Neutrophil (primary cell): Measurements from ENCODE around the gene PUSL1.
"Not testable (repeated sequence)": the region's sequence is repeated elsewhere in the genome, so short reads cannot be mapped to it uniquely, and the experiment has no call there.

Source experiments
- H3K27ac ChIP-seq: fragments of 200-600 bp; sonication (generic); 2 replicates; pipeline ENCODE4 v1.5.1; 2016; ENCODE audit warnings: mild to moderate bottlenecking, moderate library complexity
- H3K27me3 ChIP-seq: fragments of 200-600 bp; sonication (generic); 2 replicates; pipeline ENCODE4 v1.6.0; 2016; ENCODE audit warnings: mild to moderate bottlenecking
- H3K36me3 ChIP-seq: fragments of 200-600 bp; sonication (generic); 2 replicates; pipeline ENCODE4 v1.5.1; 2017
- H3K4me1 ChIP-seq, 2 experiments: fragments of 200-600 bp in 1 of 2; sonication (generic) in 1 of 2; 1 replicate in 1 of 2; 2 replicates in 1 of 2; pipeline versions ENCODE4 v1.5.1 to v1.6.1; 2013 to 2016; ENCODE audit warnings: low read depth in 1 of 2, low read length in 1 of 2, mild to moderate bottlenecking in 1 of 2, moderate library complexity in 1 of 2; ENCODE audit not compliant: control insufficient read depth in 1 of 2, insufficient read depth in 1 of 2
- H3K4me3 ChIP-seq, 2 experiments: fragments of 200-600 bp in 1 of 2; sonication (generic) in 1 of 2; 1 replicate in 1 of 2; 2 replicates in 1 of 2; pipeline ENCODE4 v1.5.1; 2013 to 2016; ENCODE audit warnings: low read depth in 1 of 2, low read length in 1 of 2, mild to moderate bottlenecking in 1 of 2, moderate library complexity in 1 of 2
- H3K9me3 ChIP-seq: fragments of 200-600 bp; sonication (generic); 2 replicates; pipeline ENCODE4 v1.5.1; 2016
- TF ChIP-seq, protein P1 (sequence below): fragments of 200-600 bp; sonication (generic); IDR thresholded peaks from 2 replicates; pipeline ENCODE4 v1.5.1; 2016; ENCODE audit warnings: antibody characterized with exemption

The PUSL1 gene

DNA sequence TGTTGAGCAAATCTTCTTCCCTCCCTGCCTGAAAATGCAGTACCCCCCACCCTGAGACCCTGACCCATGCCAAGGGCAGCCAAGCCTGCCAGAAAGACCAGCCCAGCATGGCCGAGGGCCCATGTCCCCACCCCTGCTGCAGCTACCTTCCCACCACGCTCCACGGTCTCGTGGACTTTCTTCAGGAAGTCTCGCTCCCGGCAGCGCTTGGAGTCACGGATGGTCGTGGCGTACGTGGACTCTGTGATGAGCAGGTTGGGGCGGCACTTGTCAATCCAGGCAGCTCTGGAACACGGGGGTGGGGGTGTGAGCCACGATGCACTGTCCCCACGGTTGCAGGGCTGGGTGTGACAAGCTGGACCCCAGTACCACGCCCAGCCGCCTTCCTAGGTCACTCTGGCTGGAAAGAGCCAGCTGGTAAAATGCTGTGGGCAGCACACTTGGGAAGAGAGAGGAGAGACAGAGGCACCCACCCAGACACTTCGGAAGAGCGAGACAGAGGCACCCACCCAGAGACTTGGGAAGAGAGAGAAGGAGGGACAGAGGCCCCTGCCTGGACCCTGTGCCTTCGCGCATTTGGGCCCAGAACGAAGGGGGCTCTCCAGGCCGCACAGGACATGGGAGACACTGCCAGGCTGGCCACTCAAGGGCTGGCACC is 6.4 kb downstream of the PUSL1 start:
- H3K36me3 ChIP-seq, result peaks cover 92% of the 10 kb centered on the region
- H3K9me3 ChIP-seq, result no peaks in the 10 kb centered on the region
- H3K27me3 ChIP-seq, result no peaks in the 10 kb centered on the region
- TF ChIP-seq, protein P1, sequence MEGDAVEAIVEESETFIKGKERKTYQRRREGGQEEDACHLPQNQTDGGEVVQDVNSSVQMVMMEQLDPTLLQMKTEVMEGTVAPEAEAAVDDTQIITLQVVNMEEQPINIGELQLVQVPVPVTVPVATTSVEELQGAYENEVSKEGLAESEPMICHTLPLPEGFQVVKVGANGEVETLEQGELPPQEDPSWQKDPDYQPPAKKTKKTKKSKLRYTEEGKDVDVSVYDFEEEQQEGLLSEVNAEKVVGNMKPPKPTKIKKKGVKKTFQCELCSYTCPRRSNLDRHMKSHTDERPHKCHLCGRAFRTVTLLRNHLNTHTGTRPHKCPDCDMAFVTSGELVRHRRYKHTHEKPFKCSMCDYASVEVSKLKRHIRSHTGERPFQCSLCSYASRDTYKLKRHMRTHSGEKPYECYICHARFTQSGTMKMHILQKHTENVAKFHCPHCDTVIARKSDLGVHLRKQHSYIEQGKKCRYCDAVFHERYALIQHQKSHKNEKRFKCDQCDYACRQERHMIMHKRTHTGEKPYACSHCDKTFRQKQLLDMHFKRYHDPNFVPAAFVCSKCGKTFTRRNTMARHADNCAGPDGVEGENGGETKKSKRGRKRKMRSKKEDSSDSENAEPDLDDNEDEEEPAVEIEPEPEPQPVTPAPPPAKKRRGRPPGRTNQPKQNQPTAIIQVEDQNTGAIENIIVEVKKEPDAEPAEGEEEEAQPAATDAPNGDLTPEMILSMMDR, result no peak
- no peak overlapping the region for H3K4me3 ChIP-seq
- H3K27ac ChIP-seq, result no peak overlapping the region
- H3K4me1 ChIP-seq, result no peaks in the 10 kb centered on the region

DNA sequence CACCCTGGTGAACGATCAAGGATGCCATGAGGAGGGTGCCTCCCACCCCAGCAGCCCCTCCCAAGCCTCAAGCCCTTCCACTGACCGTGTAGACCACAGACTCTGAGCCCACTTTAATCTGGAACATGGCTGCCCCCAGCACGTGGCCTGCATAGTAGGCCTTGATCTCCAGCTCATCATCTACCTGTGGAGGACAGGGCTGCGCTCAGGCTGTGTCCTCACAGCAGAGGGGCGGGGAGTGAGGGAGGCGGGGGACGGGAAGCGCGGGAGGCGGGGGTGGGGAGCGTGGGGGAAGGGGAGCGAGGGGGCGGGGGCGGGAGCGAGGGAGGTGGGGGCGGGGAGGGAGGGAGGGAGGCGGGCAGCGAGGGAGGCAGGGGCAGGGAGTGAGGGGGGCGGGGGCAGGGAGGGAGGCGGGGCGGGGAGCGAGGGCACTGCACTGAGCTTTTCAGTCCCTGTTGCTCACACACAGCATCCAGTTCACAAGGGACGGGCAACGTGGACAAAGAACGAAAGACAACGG is 7.1 kb downstream of the PUSL1 start:
- Histone ChIP-seq H3K4me1 (no peaks in the 10 kb centered on the region), H3K36me3 (peaks cover 92% of the 10 kb centered on the region), H3K27me3 (no peaks in the 10 kb centered on the region), H3K9me3 (no peaks in the 10 kb centered on the region), H3K27ac (no peak overlapping the region), H3K4me3 (no peak overlapping the region)
- TF ChIP-seq, protein P1, result no peak

DNA sequence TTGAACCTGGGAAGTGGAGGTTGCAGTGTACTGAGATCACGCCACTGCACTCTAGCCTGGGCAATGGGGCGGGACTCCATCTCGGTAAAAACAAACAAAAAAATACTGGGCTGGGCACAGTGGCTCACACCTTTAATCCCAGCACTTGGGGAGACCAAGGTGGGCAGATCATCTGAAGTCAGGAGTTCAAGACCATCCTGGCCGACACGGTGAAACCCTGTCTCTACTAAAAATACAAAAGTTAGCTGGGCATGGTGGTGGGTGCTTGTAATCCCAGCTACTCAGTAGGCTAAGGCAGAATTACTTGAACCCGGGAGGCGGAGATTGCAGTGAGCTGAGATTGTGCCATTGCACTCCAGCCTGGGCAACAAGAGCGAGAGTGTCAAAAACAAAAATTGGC is 7.8 kb downstream of the PUSL1 start:
- peaks cover 92% of the 10 kb centered on the region for H3K36me3 ChIP-seq
- H3K4me1 ChIP-seq, H3K27me3 ChIP-seq, H3K27ac ChIP-seq, H3K4me3 ChIP-seq, H3K9me3 ChIP-seq: not testable (repeated sequence)

DNA sequence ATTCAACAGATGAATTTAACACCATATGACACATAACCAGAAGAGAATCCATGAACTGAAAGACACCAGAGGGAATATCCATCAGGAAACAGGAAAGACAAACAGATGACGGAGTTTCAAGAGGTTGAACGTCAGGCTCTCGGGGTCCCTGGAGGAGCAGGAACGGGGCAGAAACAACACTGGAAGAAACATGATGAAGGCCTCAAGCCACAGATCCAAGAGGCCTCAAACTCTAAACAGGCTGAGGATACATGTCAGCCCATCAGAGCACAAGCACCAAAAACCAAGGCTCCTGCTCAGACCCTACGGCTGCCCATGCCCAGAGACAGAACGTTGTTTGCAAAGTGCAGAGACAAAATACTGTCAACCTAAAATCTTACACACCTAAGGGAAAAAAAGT is 9.0 kb downstream of the PUSL1 start:
- TF ChIP-seq, protein P1, result no peak
- Histone ChIP-seq H3K4me1 (no peaks in the 10 kb centered on the region), H3K9me3 (no peaks in the 10 kb centered on the region), H3K27ac (no peak overlapping the region), H3K27me3 (no peaks in the 10 kb centered on the region), H3K36me3 (peaks cover 81% of the 10 kb centered on the region), H3K4me3 (no peak overlapping the region)

DNA sequence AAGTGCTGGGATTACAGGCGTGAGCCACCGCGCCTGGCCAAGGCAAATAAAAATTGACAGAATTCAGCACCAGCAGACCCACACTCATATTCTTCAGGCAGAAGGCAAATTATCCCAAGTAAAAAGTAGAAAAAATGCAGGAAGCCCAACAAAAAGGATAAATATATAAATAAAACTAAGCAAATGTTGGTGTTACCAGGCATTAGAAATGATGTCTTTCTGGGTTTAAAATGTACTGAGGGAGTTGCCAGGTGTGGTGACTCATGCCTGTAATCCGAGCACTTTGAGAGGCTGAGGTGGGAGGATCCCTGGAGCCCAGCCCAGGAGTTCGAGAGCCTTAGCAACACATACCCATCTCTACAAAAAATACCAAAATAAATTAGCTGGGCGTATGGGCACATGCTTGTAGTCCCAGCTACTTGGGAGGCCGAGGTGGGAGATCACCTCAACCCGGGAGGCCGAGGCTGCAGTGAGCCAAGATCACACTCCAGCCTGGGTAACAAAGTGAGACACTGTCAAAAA is 9.8 kb downstream of the PUSL1 start:
- Histone ChIP-seq H3K27ac (no peak overlapping the region), H3K9me3 (no peaks in the 10 kb centered on the region), H3K36me3 (peaks cover 74% of the 10 kb centered on the region), H3K27me3 (no peaks in the 10 kb centered on the region), H3K4me3 (no peak overlapping the region), H3K4me1 (peaks cover under 1 to 4% of the 10 kb centered on the region in 2 experiments)
- TF ChIP-seq, protein P1, result no peak
